COLO829 (cell line): ENCODE results near the gene GCNT2.
"Not testable (repeated sequence)": the region's sequence is repeated elsewhere in the genome, so short reads cannot be mapped to it uniquely, and the experiment has no call there.

Source experiments
- DNase-seq: peaks from one replicate; pipeline ENCODE4 v3.0.0; 2012; ENCODE audit warnings: low spot score

The GCNT2 gene

DNA sequence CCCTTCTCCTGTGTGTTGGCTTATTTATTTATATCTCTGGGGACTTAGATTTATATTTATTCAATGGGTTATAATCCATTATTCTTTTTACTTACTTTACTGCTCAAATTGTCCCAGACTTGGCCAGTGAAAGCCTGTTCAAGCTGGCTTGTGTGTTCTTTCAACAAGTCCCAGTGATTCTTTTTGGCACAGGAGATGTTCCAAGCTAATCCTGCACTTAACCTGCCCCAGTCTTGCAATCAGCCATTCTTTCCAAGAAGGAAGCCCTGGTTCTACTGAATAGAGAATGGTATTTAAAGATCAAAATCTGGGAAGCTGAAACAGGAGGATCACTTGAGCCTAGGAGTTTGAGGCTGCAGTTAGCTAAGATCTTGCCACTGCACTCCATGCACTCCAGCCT is 26.7 kb downstream of the GCNT2 start:
- DNase-seq: no peak

DNA sequence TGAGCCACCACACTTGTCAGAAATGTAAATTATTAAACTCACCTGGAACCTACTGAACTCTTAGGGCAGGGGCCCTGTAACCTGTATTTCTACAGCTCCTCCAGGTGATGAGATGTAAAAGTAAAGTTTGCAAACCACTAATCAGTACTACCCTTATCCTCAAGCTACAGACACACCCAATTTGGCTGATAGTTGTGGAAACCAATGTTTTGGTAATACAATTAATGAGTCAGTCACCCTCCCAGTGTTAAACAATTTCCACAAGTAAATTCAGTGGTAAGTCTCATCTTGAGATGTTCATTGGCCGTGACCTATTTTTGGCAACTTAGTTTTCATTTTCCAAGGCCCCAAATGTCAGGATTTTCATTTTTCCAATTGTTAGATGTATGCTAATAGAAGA is 29.6 kb downstream of the GCNT2 start:
- no peak for DNase-seq

- no peak for DNase-seq
Observed at GRCh38 chr6:10552270-10552810, 31.2 kb downstream of the GCNT2 start.

GRCh38 chr6:10553871-10554270 is 32.7 kb downstream of the GCNT2 start:
- no peak for DNase-seq

GRCh38 chr6:10554826-10555225 is 33.7 kb downstream of the GCNT2 start:
- DNase-seq: no peak

GRCh38 chr6:10555625-10556309 is 34.6 kb downstream of the GCNT2 start:
- peak; percentile 68 for DNase-seq

DNA sequence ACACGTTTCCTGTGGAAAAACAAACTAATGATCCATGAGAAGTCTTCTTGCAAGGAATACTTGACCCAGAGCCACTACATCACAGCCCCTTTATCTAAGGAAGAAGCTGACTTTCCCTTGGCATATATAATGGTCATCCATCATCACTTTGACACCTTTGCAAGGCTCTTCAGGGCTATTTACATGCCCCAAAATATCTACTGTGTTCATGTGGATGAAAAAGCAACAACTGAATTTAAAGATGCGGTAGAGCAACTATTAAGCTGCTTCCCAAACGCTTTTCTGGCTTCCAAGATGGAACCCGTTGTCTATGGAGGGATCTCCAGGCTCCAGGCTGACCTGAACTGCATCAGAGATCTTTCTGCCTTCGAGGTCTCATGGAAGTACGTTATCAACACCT is 35.4 kb downstream of the GCNT2 start:
- no peak for DNase-seq

- DNase-seq: no peak
Observed at GRCh38 chr6:10556992-10557391, 35.8 kb downstream of the GCNT2 start.

DNA sequence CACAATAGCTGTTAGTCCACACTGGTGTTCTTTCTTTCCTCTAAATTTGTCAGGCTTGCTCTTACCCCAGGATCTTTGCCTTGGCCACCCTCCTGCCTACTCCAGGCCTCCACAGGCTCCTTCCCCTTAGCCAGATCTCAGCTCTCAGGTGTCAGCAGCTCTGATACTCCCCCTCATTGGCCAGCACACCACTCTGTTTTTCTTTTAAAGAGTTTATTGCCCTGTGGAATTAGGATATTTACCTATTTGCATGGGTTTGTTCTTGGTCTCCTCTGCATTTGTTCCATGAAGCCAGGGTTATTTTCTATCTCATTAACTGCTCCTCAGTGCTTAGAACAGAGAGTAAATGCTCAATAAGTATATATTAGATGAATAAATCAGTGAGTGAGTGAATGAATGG is 36.8 kb downstream of the GCNT2 start:
- no peak for DNase-seq

GRCh38 chr6:10558565-10558964 is 37.4 kb downstream of the GCNT2 start:
- DNase-seq: peak; percentile 72

DNA sequence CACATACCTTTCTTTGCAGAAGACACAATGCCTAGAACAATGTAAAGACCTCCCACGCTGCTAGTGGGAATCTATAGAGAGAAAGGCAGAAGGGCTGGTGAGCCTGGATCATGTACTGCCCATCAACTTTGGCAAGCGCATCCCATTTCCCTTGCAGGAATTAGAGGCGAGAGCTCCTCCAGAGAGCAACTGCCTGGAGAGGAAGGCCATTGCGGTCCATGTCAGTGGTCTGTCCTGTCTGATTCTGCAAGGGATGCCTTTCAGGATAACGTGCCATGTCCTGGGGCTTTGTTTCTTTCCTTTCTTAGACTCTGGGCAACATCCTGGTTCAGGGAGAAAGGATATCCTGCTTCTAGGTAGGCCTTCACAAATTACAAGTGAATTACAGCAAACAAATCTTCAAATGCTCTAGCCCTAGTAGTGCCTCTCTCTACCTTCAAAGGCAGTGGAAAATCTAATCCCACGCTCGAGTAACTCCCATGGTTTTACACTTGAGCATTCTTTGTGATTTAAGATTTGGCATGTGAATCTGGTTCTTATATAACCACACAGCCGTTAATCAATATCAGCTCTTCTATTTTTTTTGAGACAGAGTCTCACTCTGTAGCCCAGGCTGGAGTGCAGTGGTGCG is 38.5 kb downstream of the GCNT2 start:
- no peak for DNase-seq

- no peak for DNase-seq
Observed at GRCh38 chr6:10561611-10562199, 40.6 kb downstream of the GCNT2 start.

DNA sequence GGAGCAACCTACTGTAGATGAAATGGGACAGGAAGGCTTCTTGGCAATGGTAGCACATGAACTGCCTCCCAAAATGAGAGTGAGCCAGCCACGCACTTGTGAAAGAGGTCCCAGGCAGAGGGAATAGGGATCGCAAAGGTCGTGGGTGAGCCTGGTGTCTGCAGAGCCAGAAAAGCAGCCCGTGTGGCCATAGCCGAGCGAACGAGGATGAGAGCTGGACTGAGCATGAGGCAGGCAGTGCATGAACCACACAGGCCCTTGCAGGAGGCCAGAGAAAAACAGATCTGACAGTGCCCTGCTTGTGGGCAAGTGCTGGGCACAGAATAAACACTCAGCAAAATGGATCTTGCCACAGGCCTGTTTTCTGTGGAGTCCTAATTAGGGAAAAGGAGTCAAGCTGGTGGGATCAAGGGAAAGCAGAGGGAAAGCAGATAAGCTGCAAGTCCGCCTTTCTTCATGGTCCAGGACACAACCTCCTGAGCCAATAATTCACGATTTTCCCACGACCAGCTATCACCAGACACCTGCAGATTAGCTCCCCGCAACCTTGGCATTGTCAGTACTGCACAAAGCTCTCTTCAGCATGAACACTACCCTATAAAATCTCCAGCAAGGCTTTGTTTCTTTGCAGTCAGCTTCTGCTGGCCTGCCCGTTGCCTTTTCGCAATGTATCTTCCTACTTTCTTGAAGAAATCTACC is 44.0 kb downstream of the GCNT2 start:
- DNase-seq: no peak

- DNase-seq: no peak
Observed at GRCh38 chr6:10565913-10566312, 44.8 kb downstream of the GCNT2 start.

- DNase-seq: no peak
Observed at GRCh38 chr6:10567256-10568026, 46.3 kb downstream of the GCNT2 start.

GRCh38 chr6:10569392-10570127 is 48.4 kb downstream of the GCNT2 start:
- no peak for DNase-seq

GRCh38 chr6:10575519-10575918 is 54.4 kb downstream of the GCNT2 start:
- DNase-seq: not testable (repeated sequence)

DNA sequence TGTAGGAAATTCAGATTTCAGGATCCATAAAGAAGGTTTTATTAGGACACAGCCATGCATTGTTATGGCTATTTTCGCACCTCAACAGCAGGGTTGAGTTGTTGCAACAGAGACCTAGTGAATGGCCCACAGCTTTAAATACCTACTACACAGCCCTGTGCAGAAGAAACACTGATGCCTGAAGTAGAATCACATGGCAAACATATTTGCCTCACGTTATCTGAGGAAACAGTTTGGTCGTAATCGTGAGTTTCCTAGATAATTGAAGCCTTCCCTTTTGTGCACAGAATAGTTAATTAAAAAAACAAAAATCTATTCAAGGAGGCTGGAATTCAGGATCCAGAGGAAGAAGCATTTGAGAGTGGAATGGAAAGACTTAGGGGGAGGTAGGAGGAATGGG is 55.1 kb downstream of the GCNT2 start:
- no peak for DNase-seq

DNA sequence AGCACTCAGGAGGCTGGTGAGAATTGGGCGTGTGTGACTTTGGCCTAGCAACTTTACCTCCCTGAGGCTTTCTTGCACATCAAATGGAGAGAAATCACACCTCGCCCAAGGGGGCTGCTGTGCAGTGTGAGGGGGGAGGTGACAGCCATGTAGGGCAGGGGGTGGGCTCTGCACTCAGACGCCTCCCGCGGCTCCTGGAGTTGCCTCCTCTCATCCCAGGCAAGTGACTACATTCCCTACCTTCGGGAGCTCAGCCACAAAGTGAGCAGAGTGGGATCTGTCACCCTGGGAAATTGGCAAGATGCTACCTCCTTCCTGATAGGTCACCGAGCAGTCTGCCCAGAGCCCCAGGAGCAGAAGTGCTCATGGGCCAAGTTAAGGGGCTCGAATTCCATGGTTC is 56.0 kb downstream of the GCNT2 start:
- DNase-seq: no peak

- DNase-seq: no peak
Observed at GRCh38 chr6:10578723-10579122, 57.6 kb downstream of the GCNT2 start.

DNA sequence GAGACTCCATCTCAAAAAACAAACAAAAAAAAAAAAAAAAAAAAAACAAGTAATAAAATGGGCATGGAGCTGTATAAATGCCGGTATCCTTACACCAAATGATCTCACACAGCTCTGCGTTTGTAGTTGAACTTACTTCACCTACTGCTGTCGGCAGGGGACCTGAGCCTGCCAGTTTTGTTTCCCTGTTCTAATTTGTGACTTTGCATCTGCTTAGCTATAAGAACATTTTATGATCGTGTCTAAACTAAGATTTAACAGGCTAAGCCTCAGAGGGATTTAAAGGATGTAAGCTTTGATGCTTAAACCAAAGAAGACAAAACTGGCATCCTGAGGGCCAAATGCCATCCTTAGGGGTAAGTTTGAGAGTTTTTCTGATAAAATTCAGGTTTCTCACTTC is 58.7 kb downstream of the GCNT2 start:
- no peak for DNase-seq
